IPS DF 4.7 (cell line): ENCODE measurements around the gene VAC14.

Source experiments
- DNase-seq: peaks from one replicate; pipeline ENCODE4 v3.0.0-alpha.2; 2013; ENCODE audit warnings: low spot score; ENCODE audit errors: extremely low read depth

The VAC14 gene

DNA sequence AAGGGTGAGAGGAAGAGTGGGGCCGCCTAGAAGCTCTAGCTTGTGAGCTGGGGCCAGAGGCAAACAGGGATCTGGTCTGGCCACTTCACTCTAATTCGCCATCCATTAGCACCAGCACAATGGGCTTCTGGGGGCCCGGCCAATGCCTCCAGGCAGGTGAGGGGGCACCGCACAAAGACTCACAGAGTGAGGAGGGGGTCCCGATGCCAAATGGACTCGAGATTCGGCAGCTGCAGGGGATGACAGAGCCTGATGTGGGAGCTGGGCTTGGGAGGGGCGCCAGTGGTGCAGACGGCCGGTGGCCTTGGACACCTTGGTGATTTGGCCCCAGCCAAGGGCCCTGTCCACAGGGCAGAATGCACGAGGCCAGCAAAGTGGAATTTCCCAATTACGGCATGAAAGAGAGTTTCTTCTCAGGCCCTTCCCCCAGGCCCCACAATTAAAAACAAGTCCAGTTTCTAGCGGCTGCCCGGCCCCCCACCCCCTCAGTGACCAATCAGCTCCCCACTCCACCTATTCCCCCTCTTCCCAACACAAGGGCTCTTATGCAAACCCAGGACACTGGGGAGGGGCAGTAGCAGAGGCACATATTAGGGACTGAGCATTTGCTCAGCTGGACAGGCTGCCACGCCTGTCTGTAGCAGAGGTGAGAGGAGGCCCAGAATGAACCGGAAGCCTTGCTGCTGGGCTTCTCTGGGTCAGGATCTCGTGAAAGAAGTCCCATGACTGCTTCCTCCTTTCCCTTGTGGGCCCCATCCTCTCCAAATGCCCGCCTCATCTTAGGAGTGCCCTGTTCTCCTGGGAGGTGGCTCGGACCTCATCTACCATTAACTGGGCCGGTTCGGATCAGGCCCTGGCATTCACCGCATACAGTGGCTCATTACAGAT lies 75.7 kb downstream of the VAC14 start:
- no peak for DNase-seq

DNA sequence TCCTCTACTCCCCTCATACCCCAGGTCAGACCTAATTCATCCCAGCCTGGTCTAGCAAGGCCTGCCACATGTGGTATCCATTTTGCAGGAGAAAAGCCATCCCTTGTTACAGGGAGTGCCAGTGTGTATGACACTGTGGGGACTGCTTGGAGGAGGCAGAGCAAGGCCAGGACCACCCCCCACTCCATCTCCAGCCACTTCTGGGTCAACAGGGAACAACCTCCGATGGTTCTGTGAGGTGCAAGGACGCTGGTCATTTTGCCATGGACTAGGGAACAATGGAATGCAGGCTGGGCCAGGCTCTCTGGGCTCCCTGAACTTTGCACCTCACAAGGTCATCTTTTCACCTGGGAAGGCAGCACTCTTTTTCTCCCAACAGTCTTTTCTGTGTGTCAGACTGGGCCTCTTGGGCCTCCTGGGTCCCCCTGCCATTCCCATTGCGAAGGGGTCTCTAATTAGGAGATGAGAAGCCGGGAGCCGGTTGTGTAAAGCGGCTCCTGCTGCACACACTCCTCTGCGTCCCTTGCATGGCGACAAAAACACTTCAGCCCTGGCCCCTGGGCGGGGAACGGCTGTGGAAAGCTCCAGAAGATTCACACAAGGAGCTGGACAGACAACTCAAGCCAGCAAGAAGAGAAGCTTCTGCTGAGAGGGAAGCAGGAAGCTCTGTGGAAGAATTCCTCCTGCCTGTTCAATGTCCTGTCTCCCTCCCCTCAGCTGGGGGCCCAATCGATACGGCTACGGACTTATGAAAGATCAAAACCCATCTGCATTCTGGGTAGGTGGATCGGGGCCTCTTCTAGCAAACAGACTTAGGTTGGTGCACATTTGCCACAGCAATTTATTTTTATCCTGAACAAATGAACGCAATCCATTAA lies 76.6 kb downstream of the VAC14 start:
- DNase-seq: no peak

DNA sequence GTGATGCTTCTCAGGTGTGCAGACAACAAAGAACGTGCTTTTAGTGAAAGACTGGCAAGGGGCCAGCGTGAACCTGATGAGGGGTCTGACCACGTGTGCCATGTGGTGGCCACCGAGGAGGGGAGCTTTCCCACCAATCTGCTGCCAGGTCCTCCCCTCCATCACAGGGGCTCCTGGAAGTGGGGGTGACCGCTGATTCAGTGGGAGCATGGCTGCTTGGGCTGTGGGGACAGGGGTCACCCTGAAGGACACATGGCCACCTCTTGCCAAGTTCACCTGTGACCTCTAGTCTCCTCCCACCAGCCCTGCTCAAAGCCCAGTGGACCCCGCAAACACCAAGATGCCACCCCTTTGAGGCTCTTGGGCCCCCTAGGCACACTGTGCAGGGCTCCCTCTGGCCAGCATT lies 77.2 kb downstream of the VAC14 start:
- no peak for DNase-seq

DNA sequence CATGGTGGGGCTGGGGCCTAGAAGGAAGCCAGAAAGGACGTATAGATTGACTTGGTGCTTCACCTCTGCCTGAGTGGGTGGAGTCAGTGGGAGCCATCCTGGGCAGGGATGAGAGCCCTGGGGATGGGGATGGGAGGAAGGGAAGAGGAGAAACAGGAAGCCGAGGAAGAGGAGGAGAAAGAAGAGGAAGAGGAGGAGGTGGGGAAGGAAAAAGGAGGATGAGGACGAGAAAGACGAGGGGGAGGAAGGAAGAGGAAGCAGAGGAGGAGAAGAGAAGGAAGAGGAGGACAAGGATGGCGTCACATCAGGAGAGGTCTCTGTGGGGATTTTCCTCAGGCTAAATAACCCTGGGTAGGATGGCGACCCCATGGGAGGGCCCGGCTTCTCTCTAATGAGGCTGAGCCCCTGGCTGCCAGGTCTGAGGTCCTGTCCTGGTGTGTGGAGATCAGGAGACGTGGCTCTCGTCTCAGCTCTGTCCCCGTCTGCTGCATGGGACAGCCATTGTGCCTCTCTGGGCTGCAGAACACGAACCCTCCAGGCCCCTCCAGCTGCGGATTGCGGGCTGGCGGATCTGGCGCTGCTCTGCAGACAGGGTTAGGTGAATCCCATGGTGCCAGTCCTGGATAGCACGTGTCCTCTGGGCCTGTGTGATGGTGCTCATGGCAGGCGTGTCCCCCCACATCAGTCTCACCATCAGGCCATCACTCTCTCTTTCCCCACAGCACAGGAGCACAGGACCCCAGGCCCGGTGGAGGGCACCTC lies 79.6 kb downstream of the VAC14 start:
- DNase-seq: no peak

DNA sequence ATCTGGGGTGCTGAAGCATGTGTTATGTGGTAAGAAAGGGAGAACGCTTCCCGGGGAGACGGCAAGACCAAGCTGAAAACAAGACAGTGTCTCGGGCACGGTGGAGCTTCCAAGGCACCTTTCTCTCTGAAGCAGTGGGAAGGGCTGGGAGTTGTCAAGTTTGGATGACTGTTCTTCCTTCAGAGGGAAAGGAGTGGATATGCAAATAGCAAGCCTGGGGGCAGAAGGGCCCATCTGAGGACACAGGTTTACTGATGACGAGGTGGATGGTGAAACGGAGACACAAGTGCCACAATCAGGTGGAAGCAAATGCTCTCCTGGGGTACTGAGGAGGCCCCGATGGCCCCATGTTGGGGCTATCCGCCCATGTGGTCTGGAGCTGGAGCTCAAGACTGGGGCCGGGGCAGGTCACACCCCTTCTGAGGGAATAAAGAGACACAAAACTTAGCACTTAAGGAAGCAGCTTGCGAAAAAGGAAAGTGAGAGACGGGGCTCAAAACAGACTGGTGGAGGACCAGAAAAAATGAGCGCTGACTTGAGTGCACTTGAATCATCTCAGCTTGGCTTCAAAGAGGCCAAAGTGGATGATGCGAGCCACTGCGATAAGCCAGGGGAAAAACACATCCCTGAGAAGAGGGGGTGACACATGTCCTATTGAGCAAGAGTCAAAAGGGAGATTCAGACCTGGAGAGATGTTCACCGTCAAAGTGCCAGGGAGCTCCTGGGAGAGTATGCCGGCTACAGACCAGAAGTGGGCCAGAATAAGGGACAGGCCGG lies 80.3 kb downstream of the VAC14 start:
- no peak for DNase-seq

DNA sequence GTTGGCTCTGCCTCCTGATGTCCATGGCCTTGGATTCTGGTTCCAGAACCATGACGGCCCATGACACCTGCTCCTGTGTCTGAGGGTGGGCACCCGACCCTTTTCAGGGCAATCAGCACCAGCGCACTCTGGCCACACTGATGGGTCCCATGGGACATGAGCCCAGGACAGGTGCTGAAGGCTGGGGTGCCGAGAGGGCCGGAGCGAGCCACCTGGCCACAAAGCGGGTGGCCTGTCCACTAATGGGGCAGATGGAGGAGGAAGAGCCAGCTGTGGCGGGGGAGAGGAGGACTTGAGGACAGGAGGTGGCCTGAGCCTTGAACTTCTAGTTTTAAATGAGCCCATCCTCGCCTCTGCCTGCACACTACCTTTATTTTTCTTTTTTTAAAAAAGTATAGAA lies 83.9 kb downstream of the VAC14 start:
- no peak for DNase-seq

DNA sequence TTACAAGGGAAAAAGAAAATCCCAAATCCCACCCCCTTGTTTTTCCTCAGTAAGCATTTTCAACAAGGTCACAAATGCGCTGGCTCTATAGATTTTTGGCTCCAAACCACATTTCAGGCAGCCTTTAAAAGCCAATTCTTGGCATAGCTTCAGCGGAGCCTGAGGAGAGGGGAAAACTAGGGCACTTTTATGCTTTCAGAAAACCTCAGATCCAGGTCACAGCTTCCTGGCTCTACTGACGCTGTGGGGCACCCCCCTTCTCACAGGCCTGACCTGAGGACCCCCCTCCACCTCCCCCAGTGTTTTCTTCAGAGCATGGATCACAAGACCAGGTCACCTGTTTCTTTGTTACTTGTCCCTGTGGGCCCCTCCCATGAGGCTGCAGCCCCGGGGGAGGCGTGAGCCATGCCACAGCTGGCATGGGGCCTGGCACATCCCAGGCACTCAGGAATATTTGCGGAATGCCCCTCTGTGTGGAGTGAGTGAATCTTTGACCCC lies 85.0 kb downstream of the VAC14 start:
- DNase-seq: no peak

DNA sequence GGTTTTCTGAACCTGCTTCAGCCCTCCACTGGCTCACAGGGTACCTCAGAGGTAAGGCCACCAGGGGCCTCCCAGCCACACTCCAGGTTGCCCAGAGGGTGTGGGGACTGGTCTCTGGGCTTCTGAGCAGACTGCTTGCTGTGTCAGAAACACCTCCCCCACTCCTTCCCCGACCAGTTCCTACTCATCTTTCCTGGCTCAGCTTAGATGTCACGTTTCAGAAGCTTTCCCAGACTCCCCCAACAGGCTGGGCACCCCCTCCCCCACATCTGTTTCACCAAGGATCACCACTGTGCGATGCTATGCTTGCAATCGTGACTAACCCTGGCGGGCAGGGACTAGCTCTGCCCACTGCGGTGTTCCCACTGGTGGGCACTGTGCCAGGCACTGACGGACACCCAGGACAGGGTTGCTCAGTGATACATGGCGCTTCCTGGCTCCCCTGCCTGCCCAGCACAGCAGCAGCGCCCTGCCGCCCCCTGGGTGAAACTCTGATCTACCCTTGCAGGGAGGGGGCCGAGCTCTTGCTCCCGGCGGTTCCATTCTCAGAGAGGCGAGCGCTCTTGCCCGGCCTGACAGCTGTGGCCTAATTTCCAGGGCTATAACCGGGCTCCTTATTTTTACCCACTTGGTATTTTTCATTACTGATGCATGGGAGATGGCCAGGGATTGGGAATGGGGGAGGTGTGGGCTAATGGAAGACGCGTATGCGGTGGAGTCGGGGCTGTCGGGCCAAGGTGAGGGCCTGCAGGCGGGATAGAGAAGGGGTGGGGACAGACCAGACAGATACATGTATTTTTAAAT lies 85.7 kb downstream of the VAC14 start:
- no peak for DNase-seq

DNA sequence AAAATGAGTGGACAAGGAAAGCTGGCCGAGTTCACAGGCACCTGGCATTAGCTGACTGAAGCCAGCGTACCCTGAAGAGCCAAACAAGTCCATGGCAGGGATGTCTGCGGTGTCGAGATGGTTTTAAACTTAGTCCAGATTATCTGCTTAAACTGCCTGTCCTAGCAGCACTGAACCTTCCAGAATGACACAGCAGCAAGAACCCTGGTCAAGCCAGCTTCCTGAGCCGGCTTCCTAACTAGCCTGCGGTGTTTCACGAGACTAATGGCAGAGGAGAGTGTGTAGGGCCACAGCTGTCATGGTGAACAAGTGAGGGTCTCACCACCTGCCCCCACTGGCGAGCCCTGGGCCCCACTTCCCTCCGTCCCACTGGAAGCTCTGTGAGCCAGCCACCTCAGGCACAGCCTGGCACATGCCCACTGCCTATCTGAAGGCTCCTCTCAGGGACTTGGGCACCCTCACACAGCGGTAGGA lies 86.3 kb downstream of the VAC14 start:
- DNase-seq: no peak

DNA sequence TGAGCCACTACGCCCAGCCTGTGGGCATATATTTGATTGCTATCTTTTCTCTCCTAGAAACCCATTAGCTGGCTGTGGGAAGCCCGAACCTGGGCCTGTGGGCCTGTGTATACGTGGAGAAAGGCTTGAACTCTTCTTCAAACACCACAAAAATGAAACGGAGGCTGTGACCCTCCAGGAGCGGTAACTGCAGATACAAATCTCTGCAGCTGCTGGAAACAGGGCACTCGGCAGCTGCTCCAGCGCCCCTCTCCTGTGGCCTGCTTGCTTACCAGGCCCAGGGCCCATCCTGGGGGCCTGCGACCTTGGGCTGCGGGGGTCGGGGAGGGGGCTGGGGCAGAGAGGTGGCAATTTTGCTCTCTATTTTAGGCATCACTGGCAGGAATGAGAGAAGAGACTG lies 87.1 kb downstream of the VAC14 start:
- DNase-seq: no peak

DNA sequence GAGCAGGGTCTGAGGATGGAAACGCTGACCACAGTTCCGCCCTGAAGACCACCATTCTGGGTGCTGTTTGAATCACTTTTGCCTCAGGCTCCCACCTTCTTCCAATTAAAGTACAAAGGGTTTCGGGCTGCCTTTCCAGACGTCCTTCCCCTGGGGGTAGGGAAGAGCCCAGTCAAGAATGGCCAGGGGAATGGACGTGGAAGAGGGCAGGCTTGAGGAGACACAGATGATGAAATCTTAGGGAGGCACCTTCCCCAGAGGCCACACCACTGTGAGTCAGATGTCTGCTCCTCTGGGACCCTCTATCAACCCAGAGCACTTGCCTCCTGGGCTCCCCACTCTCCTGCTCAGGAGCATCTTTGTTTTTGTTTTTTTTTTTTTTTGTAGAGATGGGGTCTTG lies 87.6 kb downstream of the VAC14 start:
- DNase-seq: no peak

DNA sequence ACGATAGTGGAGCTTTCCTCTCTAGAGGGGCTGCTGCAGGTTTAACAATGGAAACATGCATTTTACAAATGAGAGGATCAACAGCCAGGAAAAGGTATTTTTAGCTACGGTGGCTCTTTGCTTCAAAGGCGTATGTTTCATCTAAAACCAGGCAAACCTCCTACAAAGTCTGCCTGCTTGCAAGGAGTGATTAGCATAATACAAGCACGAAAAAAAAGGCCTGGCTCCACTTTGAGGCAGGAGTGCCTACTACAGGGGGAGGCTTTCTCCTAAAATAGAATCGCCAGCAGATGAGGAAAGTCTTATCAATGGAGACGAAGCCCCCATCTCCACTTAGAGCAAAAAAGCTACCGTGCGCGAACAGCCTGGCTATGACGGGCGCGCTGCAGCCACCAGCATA lies 88.0 kb downstream of the VAC14 start:
- no peak for DNase-seq

DNA sequence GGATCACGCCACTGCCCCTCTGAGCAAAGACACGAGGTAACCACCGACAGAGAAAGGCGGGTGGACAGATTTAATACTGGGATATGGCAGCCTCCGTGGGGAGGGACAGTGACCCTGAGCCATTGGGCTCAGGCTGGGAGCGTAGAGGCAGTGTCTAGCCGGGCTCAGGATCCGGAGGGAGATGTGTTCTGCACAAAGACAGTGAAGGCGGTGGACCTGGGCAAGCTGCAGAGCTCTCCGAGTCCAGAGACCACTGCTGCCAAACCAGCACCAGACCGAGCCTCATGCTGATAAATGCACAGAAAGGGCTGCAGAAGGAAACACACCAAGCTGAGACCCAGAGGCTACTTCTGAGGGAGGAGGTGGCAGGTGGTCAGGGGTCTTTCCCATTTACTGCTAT lies 88.6 kb downstream of the VAC14 start:
- no peak for DNase-seq

DNA sequence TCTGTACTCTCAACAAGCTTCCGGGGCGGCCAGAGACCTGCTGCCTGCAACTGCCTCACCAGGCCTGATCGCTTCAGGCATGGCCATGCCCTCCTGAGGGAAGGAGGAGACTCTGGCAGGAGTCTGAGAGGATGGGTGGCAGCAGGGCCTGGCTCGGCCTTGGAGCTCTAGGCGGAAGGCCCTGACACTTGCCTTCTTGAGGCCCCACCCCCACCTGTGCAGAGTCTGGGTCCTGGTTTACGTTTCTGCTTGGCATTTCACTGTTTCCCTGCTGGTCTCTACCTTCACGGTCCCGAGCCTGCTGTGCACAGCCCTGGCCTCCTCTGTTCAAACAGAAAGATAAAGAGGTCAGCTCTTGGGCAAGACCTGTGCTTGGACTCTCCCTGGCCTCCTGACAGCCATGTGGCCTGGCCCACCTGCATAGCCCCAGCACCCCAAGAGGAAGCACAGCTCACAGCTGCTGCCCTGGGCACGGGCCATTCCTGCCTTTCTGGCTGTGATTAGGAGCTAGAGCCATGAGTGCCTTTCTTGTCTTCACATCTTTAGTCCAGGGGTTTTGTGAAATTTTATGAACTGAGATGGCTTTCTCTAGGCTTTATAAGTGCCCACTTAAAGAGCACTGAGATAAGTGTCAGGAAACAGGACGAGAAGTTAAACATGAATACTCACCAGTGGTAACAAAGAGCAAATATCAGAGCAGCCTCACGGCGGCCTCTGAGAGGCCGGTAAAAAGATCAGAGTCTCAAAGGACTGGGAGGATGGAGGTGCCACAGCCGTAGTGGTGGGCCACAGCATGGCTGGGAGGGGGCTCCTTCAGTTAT lies 89.5 kb downstream of the VAC14 start:
- DNase-seq: no peak

DNA sequence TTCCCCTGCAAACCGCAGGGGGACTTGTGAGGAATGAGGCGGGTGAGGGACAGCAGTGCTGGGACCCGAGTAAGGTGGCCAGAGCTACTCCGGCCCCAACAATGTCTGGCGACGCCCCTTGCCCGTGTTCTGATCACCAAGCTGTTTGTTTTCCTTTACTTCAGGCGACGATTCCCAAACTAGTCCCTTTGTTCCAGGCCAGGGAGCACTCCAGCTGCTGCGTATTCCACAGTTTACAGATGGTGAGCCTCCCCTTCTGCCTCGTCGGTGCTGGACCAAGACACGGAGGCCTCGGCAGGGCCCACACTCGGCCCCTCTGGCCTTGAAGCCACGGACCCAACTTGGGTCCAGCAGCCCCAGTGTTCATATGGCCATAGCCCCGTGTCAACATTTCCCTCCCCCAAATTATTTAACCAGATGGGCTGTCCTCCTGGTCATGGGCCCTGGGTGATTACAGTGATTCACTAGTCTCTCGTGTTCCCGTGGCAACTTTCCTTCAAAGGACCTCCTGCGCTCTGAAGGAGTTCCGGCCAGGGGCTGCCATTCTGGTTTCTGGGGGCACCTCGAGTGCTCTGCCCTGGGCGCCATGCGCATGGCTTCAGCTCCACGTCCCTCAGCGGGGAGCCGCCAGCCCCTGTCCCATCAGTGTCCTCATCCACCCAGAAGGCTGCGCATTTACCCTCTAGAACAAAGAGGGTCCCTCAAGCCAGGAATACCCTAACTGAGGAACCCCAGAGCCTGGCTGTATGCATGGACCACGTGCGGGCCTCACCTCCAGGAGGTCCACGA lies 90.3 kb downstream of the VAC14 start:
- no peak for DNase-seq

DNA sequence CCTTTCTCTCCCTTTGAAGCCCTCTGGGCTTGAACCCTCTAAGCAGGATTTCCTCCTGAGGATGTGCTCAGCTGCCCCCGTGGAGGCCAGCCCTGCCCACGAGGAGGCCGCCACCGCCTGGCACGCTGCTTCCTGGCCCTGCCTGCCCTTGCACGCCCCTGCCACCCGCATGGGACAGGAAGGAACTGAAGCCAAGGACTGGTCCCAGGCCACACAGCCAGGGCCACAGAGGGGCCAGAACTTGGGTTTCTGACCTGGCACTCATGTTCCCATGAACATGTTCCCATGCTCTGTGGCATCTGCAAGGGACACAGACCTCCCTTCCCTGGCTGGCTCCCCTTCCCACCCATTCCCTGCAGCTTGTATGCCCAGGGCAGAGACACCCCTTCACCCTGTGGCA lies 91.0 kb downstream of the VAC14 start:
- DNase-seq: no peak

DNA sequence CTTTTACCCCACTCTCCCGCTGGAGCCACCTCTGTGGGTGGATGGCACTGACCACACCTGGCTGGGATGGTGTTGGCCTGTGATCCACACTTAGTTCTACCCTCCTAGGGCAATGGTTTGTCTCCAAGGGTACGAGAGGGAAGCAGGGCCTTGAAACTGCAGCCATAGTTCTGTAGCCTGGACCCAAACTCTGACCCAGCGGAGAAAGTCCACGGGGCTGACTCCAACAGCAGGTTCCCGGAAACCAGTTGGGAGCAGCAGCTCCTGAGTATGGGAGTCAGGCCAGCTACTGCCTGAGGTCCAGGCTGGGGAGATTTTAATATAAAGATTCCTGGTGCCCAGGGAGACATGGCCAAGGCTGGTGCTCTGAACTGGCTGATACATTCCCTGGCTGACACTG lies 91.5 kb downstream of the VAC14 start:
- no peak for DNase-seq
